Kidney (tissue), 14 donors: ENCODE measurements around the gene UBTF. TPM values are rescaled to one million over a fixed set of nuclear protein-coding genes. Genes with fewer than 3 reads are reported as not detected.

ENCODE experiments used
- DNase-seq, 5 donors: peaks; one replicate each; pipeline ENCODE4 v3.0.0-alpha.2; 2013 to 2020
- FAIRE-seq: peaks from 2 replicates; lab custom pipeline; 2012; peaks lifted over from hg19 to GRCh38; lab: Jason Lieb, UNC
- H3K27ac ChIP-seq, 2 donors: one replicate each; pipeline ENCODE4 v1.7.0; 2013; ENCODE audit warnings: low read depth in 2 of 2, low read length in 2 of 2, inconsistent platforms in 1 of 2
- H3K27me3 ChIP-seq: one replicate; pipeline ENCODE4 v1.7.1; 2013; ENCODE audit warnings: low read length, inconsistent platforms; ENCODE audit not compliant: control insufficient read depth, insufficient read depth
- H3K36me3 ChIP-seq, 3 donors: one replicate each; pipeline versions ENCODE4 v1.7.0 to v1.7.1; 2013; ENCODE audit warnings: low read length in 3 of 3, control low read depth in 1 of 3, inconsistent platforms in 1 of 3; ENCODE audit not compliant: insufficient read depth in 3 of 3, control insufficient read depth in 2 of 3
- H3K4me1 ChIP-seq, 3 donors: one replicate each; pipeline versions ENCODE4 v1.7.0 to v1.7.1; 2013; ENCODE audit warnings: low read length in 3 of 3, inconsistent platforms in 1 of 3, low read depth in 1 of 3; ENCODE audit not compliant: control insufficient read depth in 2 of 3, insufficient read depth in 2 of 3
- H3K4me3 ChIP-seq, 3 donors: one replicate each; pipeline versions ENCODE4 v1.7.0 to v1.8.1; 2013; ENCODE audit warnings: low read length in 3 of 3, control low read depth in 1 of 3, inconsistent platforms in 1 of 3
- H3K9ac ChIP-seq, 3 donors: one replicate each; pipeline versions ENCODE4 v1.7.0 to v1.7.1; 2013; ENCODE audit warnings: low read length in 3 of 3, control low read depth in 1 of 3, inconsistent platforms in 1 of 3
- H3K9me3 ChIP-seq, 3 donors: one replicate each; pipeline versions ENCODE4 v1.7.0 to v1.7.1; 2013; ENCODE audit warnings: low read length in 3 of 3, control low read depth in 1 of 3, inconsistent platforms in 1 of 3; ENCODE audit not compliant: control insufficient read depth in 2 of 3, insufficient read depth in 1 of 3
- CTCF ChIP-seq: IDR thresholded peaks from 3 replicates; pipeline ENCODE4 v1.5.1; 2012; ENCODE audit warnings: mild to moderate bottlenecking, moderate library complexity, borderline replicate concordance; ENCODE audit not compliant: insufficient read depth; ENCODE audit errors: extremely low read depth
- intact Hi-C: fragments of 100-400 bp; cut with DNase I; formaldehyde crosslinking; loops from one replicate; pipeline ENCODE4 v1.11.1; 2022
- polyA plus RNA-seq: library from polyadenylated mRNA; stranded (reverse); fragments of 350-450 nt; fragmentation: Illumina TruSeq; extraction: RNeasy Lipid Tissue Mini Kit (QIAGEN cat#74804); gene quantifications from one replicate; pipeline ENCODE4 v1.2.3, GENCODE V29; 2014; ENCODE audit warnings: low read depth, low replicate concordance; ENCODE audit not compliant: insufficient read depth
- total RNA-seq: library from RNA; stranded (reverse); fragmentation: NEBNext Ultra II Directional; extraction: Animal tissue kit (Norgen Biotek cat#: 25700); gene quantifications from one replicate; pipeline ENCODE4 v1.2.1, GENCODE V29; 2021
- donor health status: control.
- donor health status: control.
- donor health status: control.
- donor health status: control.
- donor health status: control.
- donor health status: DM: yes; HTN: yes; CAD: no.
- donor health status: Normal renal cell carcinoma (clear cell type).

Gene UBTF
- total and polyA plus RNA-seq, 2 donors from 2014 or later: 46.1 to 98.8 TPM

GRCh38 chr17:44255915-44256314, 36.4 kb upstream of the UBTF start:
- intact Hi-C loops: no loop called here
- no peak for FAIRE-seq
- TF ChIP-seq CTCF: no peak

GRCh38 chr17:44254361-44255095, 35.1 kb upstream of the UBTF start:
- no peak overlapping the region for H3K9ac ChIP-seq
- no peaks in the 10 kb centered on the region for H3K9me3 ChIP-seq
- intact Hi-C loops: no loop called here
- H3K27ac ChIP-seq: no peak overlapping the region
- H3K4me3 ChIP-seq: no peak overlapping the region
- FAIRE-seq (no peak), DNase-seq (no peak)
- no peaks in the 10 kb centered on the region for H3K4me1 ChIP-seq
- no peaks in the 10 kb centered on the region for H3K27me3 ChIP-seq
- no peaks in the 10 kb centered on the region for H3K36me3 ChIP-seq
- TF ChIP-seq CTCF: no peak

More at GRCh38 chr17:44255915-44256314, 36.4 kb upstream of the UBTF start:
- Histone ChIP-seq H3K27me3 (no peaks in the 10 kb centered on the region), H3K4me1 (no peaks in the 10 kb centered on the region), H3K4me3 (no peak overlapping the region), H3K9ac (no peak overlapping the region), H3K27ac (no peak overlapping the region), H3K9me3 (no peaks in the 10 kb centered on the region), H3K36me3 (no peaks in the 10 kb centered on the region)
- no peak for DNase-seq

- TF ChIP-seq CTCF: no peak
- Histone ChIP-seq H3K9me3 (no peaks in the 10 kb centered on the region), H3K4me3 (no peak overlapping the region), H3K27me3 (no peaks in the 10 kb centered on the region), H3K4me1 (peaks cover 0 to 3% (median 0%) of the 10 kb centered on the region in 3 donors), H3K9ac (no peak overlapping the region), H3K27ac (no peak overlapping the region), H3K36me3 (no peaks in the 10 kb centered on the region)
- DNase-seq (peak in 1 of 5 donors; percentile 49), FAIRE-seq (no peak)
- intact Hi-C loops: no loop called here
Observed at GRCh38 chr17:44253006-44253405, 33.5 kb upstream of the UBTF start.

GRCh38 chr17:44251062-44251461, 31.6 kb upstream of the UBTF start:
- no peak for TF ChIP-seq CTCF
- FAIRE-seq (no peak), DNase-seq (no peak)
- Histone ChIP-seq H3K9me3 (no peaks in the 10 kb centered on the region), H3K27me3 (no peaks in the 10 kb centered on the region), H3K4me3 (no peak overlapping the region), H3K4me1 (peaks cover 0 to 13% (median 8%) of the 10 kb centered on the region in 3 donors), H3K9ac (no peak overlapping the region), H3K36me3 (no peaks in the 10 kb centered on the region), H3K27ac (no peak overlapping the region)
- intact Hi-C loops: no loop called here
